Measurements from ENCODE around the gene ALDH1A2.

The ALDH1A2 gene

GRCh38 chr15:57943171-57943570 lies 122.3 kb downstream of the ALDH1A2 start:
- no peak for DNase-seq (ENCODE audit: low spot score)

DNA sequence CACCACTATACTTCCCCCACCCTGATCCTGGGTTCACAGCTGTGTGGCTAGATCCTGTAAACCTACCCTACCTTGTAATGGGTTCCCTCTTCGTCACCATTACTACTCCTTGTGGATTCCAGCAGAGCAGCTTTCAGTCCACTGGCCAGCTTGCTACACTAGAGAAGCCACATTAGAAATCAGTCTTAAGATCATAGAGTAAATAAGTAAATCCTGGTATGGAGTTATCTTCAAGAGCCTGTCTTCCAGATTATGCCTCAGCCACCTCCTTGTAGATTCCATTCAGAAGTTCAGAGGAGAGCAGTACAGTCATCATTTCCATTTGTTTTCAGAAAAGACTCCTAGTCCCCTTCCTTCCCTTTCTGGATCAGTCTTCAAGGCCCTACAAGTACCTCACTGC lies 123.7 kb downstream of the ALDH1A2 start:
- DNase-seq (ENCODE audit: low spot score) = no peak

DNA sequence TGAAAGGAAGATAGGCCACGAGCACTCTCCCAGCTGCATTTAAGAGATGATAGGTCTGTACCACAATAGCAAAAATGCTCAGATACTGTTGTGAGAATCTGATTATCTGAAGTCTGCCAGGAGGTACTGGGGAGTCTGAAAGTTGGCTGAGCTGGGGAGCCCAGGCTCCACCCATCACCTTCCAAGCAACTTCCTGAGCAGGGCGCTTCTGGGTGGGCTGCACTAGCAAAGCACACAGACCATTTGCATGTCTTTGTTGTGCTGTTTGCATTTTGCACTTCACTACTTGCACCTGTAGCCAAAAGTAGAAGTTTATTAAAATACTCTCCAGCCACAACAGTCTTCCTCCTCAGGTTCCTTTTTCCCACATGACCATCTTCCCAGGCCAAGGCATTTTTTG lies 133.2 kb downstream of the ALDH1A2 start:
- no peak for DNase-seq (ENCODE audit: low spot score)

- no peak for DNase-seq (ENCODE audit: low spot score)
Measured at GRCh38 chr15:57931570-57931969, 133.9 kb downstream of the ALDH1A2 start.

- DNase-seq (ENCODE audit: low spot score) = no peak
Measured at GRCh38 chr15:57927091-57927631, 138.3 kb downstream of the ALDH1A2 start.

DNA sequence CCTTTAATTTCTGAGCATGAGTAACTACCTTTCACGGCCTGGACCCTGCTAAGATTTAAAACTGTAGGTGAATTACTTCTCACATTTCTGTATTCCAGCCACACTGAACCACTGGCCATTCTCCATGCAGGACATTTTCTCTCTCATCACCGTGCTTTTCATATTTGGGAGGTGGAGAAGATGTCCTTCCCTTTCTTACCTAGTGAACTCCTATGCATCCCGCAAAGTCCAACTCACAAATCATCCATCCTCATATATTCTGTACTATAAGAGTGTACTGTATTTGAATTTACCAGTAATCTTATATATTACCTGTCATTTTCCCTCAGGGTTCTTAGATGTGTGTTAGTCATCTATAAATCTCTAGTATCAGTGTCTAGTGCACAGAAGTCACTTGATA lies 139.9 kb downstream of the ALDH1A2 start:
- no peak for DNase-seq (ENCODE audit: low spot score)

GRCh38 chr15:57924598-57924997 lies 140.9 kb downstream of the ALDH1A2 start:
- DNase-seq (ENCODE audit: low spot score) = no peak

GRCh38 chr15:57923750-57924149 lies 141.8 kb downstream of the ALDH1A2 start:
- no peak for DNase-seq (ENCODE audit: low spot score)

DNA sequence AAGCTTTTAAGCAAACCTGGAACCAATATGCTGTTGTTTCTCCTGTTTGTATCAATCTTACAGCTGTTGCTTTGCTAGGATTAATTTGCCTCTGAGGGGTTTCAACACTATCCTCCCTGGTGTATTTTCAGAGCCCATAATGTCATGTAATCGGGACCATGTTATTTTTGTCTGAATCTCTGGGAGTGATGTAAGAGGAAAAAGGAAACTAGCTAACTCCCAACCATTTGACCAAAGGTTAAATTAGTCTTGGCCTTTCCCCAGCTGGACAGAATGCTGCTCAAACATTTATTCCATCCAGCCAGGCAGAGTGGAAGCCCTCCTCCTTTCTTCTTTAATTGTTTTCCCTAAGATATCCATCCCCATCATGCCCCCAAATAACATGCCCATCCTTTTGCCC lies 142.2 kb downstream of the ALDH1A2 start:
- no peak for DNase-seq (ENCODE audit: low spot score)

GRCh38 chr15:57922776-57923175 lies 142.7 kb downstream of the ALDH1A2 start:
- DNase-seq (ENCODE audit: low spot score) = no peak

- DNase-seq (ENCODE audit: low spot score) = no peak
Measured at GRCh38 chr15:57921371-57921770, 144.1 kb downstream of the ALDH1A2 start.

GRCh38 chr15:57920911-57921310 lies 144.6 kb downstream of the ALDH1A2 start:
- DNase-seq (ENCODE audit: low spot score) = no peak

DNA sequence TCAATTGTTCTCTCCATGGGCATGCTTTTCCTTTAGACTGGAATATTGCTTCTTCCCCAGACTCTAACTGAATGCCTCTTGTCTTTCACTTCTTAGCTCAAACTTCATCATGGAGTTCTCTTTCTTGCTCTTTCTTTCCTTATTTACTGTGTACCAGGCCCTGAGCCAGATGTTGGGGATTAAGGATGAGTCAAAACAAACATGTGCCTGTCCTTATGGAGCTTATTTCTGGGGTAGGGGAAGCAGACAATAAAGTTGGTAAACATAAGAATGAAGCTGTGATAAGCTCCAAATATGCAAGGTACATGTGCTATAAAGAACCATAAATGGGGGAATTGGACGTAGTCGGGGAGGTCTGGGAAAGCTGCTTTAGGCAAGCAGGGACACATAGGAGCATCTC lies 145.8 kb downstream of the ALDH1A2 start:
- DNase-seq (ENCODE audit: low spot score) = no peak

DNA sequence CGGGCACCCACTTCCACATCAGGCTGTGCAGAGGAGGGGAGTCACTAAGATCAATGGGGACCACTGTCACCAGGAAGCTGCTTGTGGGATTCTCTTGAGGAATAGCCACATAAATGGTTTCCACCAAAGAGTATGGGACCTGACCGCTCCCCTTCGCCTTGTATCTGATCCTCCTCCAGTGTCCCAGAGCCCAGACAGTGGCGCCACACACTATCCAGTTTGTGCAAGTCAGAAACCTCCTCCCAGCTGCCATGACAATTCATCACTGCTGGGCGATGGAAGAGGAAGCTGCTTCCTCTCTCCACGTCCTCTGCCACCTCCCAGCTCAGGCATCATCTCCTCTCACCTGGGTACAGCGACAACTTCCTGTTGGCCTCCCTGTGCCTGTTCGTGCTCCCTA lies 147.5 kb downstream of the ALDH1A2 start:
- no peak for DNase-seq (ENCODE audit: low spot score)

DNA sequence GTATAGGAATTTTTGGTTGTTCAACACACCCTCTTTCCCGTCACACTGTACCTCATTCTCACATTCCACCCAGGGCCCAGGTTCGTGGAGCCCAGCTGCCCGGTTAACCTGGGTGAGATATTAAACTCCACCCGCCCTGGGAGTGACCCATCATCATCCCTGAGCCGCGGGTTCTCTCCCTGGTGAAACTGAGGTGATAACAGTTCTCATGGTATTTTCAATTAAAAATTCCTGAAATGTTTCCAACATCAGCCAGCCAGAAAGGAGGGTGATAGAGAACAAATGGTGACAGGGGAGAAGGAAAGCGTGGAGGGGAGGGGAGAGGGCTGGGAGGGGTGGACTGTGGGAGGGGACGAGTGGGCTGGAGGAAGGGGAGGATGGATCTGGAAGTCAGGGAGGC lies 148.8 kb downstream of the ALDH1A2 start:
- DNase-seq (ENCODE audit: low spot score) = no peak

- DNase-seq (ENCODE audit: low spot score) = no peak
Measured at GRCh38 chr15:57915827-57916531, 149.5 kb downstream of the ALDH1A2 start.

- no peak for DNase-seq (ENCODE audit: low spot score)
Measured at GRCh38 chr15:57914350-57915055, 151.0 kb downstream of the ALDH1A2 start.

DNA sequence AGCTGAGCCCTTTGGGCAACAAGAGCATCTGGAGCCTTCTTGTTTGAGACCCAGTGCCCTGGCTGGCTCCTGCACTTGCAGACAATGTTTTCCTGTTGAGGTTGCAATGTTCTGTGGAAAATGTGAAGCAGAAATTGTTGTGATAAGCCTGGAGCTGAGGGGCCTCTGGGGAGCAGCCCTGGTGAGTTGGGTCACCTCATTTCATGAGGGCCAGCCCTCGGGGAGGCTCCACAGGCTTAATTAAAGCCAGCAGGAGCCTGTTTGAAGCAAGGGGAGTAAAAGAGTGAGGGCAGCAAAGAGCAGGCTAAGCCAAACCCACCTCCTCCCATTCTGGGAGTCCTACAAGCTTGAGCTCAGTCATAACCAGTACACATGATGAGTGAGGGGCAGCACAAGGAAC lies 154.3 kb downstream of the ALDH1A2 start:
- no peak for DNase-seq (ENCODE audit: low spot score)

- DNase-seq (ENCODE audit: low spot score) = no peak
Measured at GRCh38 chr15:57910672-57911071, 154.8 kb downstream of the ALDH1A2 start.

GRCh38 chr15:57909388-57909787 lies 156.1 kb downstream of the ALDH1A2 start:
- DNase-seq (ENCODE audit: low spot score) = no peak

DNA sequence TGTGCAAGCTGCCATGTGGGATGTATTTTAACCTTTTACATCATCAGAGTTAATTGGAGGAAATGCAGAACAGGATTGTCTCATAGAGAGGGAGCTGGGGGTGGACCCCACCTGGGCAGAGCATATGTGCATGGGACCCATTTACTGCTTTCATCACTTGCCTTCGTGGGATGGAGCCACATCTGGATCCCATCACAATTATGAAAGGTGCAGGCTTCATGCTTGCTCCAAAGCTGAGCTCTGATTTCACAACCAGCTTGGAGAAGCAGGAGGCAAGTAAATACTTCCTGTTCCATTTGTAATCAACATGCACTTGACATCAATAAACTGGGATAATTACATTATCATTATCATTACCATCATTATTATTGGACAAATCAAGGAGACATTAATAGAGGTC lies 161.9 kb downstream of the ALDH1A2 start:
- DNase-seq (ENCODE audit: low spot score) = no peak

Data from HuH-7 (cell line).